T-helper 1 cell treated with Interleukin-12 subunit alpha and Interleukin-12 subunit beta and Interleukin-4 antibody, amounts not matched to agents 30 μg/mL and 1 μg/mL, for 36 hours (primary cell): Measurements from ENCODE around the gene MFAP3L.
"Not testable (repeated sequence)": the region's sequence is repeated elsewhere in the genome, so short reads cannot be mapped to it uniquely, and the experiment has no call there.

Experiments used
- H3K27ac Mint-ChIP-seq: one replicate; pipeline ENCODE4 v1.8.0; 2021; ENCODE audit warnings: mild to moderate bottlenecking, mixed read lengths
- H3K27me3 Mint-ChIP-seq: one replicate; pipeline ENCODE4 v1.8.0; 2021; ENCODE audit warnings: low read depth, mixed read lengths
- H3K36me3 Mint-ChIP-seq: one replicate; pipeline ENCODE4 v1.8.0; 2021; ENCODE audit warnings: low read depth, mixed read lengths
- H3K4me1 Mint-ChIP-seq: one replicate; pipeline ENCODE4 v1.8.0; 2021; ENCODE audit warnings: low read depth, mixed read lengths
- H3K4me3 Mint-ChIP-seq: one replicate; pipeline ENCODE4 v1.8.0; 2021; ENCODE audit warnings: mild to moderate bottlenecking, moderate library complexity, mixed read lengths
- H3K9me3 Mint-ChIP-seq: one replicate; pipeline ENCODE4 v1.8.0; 2021; ENCODE audit warnings: mixed read lengths

Gene MFAP3L

GRCh38 chr4:169956091-169956843 lies 69.9 kb downstream of the MFAP3L start:
- Mint-ChIP-seq H3K9me3 (no peaks in the 10 kb centered on the region), H3K27ac (no peak overlapping the region), H3K4me3 (no peak overlapping the region), H3K4me1 (no peaks in the 10 kb centered on the region), H3K36me3 (no peaks in the 10 kb centered on the region), H3K27me3 (no peaks in the 10 kb centered on the region)

- Mint-ChIP-seq H3K9me3 (no peaks in the 10 kb centered on the region), H3K27me3 (no peaks in the 10 kb centered on the region), H3K36me3 (no peaks in the 10 kb centered on the region), H3K4me3 (no peak overlapping the region), H3K4me1 (no peaks in the 10 kb centered on the region), H3K27ac (no peak overlapping the region)
These were observed 70.7 kb downstream of the MFAP3L start for GRCh38 chr4:169955521-169955920.

GRCh38 chr4:169952236-169953002 lies 73.8 kb downstream of the MFAP3L start:
- H3K27me3 Mint-ChIP-seq = no peaks in the 10 kb centered on the region
- H3K27ac Mint-ChIP-seq = no peak overlapping the region
- H3K36me3 Mint-ChIP-seq = no peaks in the 10 kb centered on the region
- H3K9me3 Mint-ChIP-seq = no peaks in the 10 kb centered on the region
- H3K4me1 Mint-ChIP-seq = no peaks in the 10 kb centered on the region
- no peak overlapping the region for H3K4me3 Mint-ChIP-seq

- no peak overlapping the region for H3K27ac Mint-ChIP-seq
- H3K27me3 Mint-ChIP-seq = no peaks in the 10 kb centered on the region
These were observed 77.9 kb downstream of the MFAP3L start for GRCh38 chr4:169948271-169948670.

GRCh38 chr4:169945636-169946035 lies 80.6 kb downstream of the MFAP3L start:
- H3K4me3 Mint-ChIP-seq = no peak overlapping the region
- no peaks in the 10 kb centered on the region for H3K9me3 Mint-ChIP-seq
- no peak overlapping the region for H3K27ac Mint-ChIP-seq
- no peaks in the 10 kb centered on the region for H3K36me3 Mint-ChIP-seq
- no peaks in the 10 kb centered on the region for H3K4me1 Mint-ChIP-seq
- no peaks in the 10 kb centered on the region for H3K27me3 Mint-ChIP-seq

More at GRCh38 chr4:169948271-169948670, 77.9 kb downstream of the MFAP3L start:
- Mint-ChIP-seq H3K4me1 (no peaks in the 10 kb centered on the region), H3K36me3 (no peaks in the 10 kb centered on the region), H3K4me3 (no peak overlapping the region), H3K9me3 (no peaks in the 10 kb centered on the region)

GRCh38 chr4:169943601-169944000 lies 82.6 kb downstream of the MFAP3L start:
- not testable (repeated sequence) for H3K9me3 Mint-ChIP-seq, H3K4me3 Mint-ChIP-seq, H3K36me3 Mint-ChIP-seq

GRCh38 chr4:169941141-169941540 lies 85.1 kb downstream of the MFAP3L start:
- Mint-ChIP-seq H3K27ac (no peak overlapping the region), H3K27me3 (no peaks in the 10 kb centered on the region), H3K9me3 (no peaks in the 10 kb centered on the region), H3K4me1 (no peaks in the 10 kb centered on the region), H3K36me3 (no peaks in the 10 kb centered on the region), H3K4me3 (no peak overlapping the region)

More at GRCh38 chr4:169943601-169944000, 82.6 kb downstream of the MFAP3L start:
- not testable (repeated sequence) for H3K4me1 Mint-ChIP-seq, H3K27ac Mint-ChIP-seq, H3K27me3 Mint-ChIP-seq

GRCh38 chr4:169940460-169940859 lies 85.7 kb downstream of the MFAP3L start:
- no peaks in the 10 kb centered on the region for H3K27me3 Mint-ChIP-seq
- no peaks in the 10 kb centered on the region for H3K4me1 Mint-ChIP-seq
- H3K36me3 Mint-ChIP-seq = no peaks in the 10 kb centered on the region
- H3K4me3 Mint-ChIP-seq = no peak overlapping the region
- no peaks in the 10 kb centered on the region for H3K9me3 Mint-ChIP-seq
- H3K27ac Mint-ChIP-seq = no peak overlapping the region
